GM19043 (cell line): Measurements from ENCODE around the gene KIAA1217.
"Not testable (repeated sequence)": the region's sequence is repeated elsewhere in the genome, so short reads cannot be mapped to it uniquely, and the experiment has no call there.

Experiments used
- ATAC-seq: cut with Tn5 transposase; IDR thresholded peaks from one replicate; pipeline ENCODE4 v1.9.1; 2021; ENCODE audit warnings: low read depth; ENCODE audit not compliant: unreplicated experiment

KIAA1217 gene

DNA sequence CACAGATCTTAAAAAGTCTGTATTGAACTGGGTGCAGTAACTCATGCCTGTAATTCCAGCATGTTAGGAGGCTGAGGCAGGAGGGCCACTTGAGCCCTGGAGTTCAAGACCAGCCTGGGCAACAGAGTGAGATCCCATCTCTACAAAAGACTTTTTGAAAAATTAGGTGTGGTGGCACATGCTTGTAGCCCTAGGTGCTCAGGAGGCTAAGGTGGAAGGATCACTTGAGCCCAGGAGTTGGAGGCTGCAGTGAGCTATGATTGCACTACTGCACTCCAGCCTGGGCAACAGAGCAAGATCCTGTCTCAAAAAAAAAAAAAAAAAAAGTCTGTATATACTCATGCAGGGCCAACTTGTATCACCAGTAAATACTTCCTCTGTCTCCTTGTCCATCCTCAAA, 273.8 kb downstream of the KIAA1217 start:
- ATAC-seq = not testable (repeated sequence)

DNA sequence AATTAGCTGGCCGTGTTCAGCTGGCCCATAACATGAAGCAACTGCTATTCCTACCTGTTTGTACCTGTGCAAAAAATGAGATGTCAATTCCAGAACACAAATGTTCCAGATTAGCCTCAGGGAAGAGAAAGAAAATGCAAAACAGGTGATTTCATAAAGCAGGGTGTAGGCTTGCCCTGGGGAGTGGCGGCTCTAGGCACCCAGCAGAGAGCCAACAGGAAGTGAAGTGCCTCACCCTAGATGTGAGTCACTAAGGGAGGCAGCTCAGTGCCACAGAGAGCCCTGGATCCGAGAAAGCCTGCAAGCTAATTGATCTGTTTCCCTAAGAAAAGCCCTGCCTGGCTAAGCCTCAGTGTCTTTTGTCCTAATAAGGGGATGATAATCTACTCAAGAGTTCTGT, 274.8 kb downstream of the KIAA1217 start:
- no peak for ATAC-seq

GRCh38 chr10:24484771-24485170, 275.8 kb downstream of the KIAA1217 start:
- ATAC-seq = no peak

DNA sequence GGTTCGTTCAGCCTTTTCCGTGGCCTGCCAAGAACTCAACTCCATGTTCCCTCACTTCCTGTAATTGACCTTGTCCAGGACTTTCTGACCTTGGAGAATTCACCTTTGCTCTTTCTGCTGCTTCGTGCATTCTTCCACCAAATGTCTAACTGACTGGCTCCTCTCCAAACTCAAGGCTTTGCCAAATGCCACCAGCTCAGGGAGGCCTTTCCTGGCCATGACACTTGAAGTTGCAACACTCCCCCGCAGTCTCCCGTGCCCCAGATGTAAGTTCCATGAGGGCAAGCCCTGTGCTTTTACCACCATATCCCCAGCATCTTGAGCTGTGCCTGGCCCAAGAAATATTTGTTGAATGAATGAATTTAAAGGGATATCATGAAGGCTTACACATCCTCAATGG, 276.4 kb downstream of the KIAA1217 start:
- no peak for ATAC-seq

- no peak for ATAC-seq
Measured at GRCh38 chr10:24488631-24489030, 279.7 kb downstream of the KIAA1217 start.

- ATAC-seq = no peak
Measured at GRCh38 chr10:24493165-24493564, 284.2 kb downstream of the KIAA1217 start.

- no peak for ATAC-seq
Measured at GRCh38 chr10:24494236-24494635, 285.3 kb downstream of the KIAA1217 start.

GRCh38 chr10:24494777-24495176, 285.8 kb downstream of the KIAA1217 start:
- ATAC-seq = no peak

GRCh38 chr10:24495666-24496460, 286.9 kb downstream of the KIAA1217 start:
- ATAC-seq = no peak

GRCh38 chr10:24496906-24497305, 288.0 kb downstream of the KIAA1217 start:
- no peak for ATAC-seq

GRCh38 chr10:24501056-24501711, 292.2 kb downstream of the KIAA1217 start:
- ATAC-seq = no peak

GRCh38 chr10:24502006-24502405, 293.1 kb downstream of the KIAA1217 start:
- no peak for ATAC-seq

GRCh38 chr10:24502801-24503460, 294.0 kb downstream of the KIAA1217 start:
- no peak for ATAC-seq

- no peak for ATAC-seq
Measured at GRCh38 chr10:24503461-24504320, 294.8 kb downstream of the KIAA1217 start.

GRCh38 chr10:24505759-24506158, 296.8 kb downstream of the KIAA1217 start:
- no peak for ATAC-seq

- no peak for ATAC-seq
Measured at GRCh38 chr10:24513155-24513554, 304.2 kb downstream of the KIAA1217 start.

DNA sequence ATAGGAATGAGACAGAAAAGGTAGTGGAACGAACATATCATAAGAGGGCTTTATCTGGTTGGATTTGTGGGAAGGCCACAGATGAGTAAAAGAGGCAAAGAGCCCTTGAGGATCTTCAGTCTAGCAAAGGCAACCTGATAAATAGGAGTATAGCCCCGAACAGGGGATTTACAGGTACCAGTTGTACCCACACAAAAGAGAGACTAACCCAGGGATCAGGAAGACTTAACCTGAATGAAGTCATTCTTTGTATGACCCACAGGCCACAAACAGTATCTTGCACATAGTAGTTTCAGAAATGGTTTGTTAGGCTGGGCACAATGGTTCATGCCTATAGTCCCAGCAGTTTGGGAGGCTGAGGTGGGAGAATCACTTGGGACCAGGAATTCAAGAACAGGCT, 306.5 kb downstream of the KIAA1217 start:
- no peak for ATAC-seq

GRCh38 chr10:24518411-24518810, 309.5 kb downstream of the KIAA1217 start:
- ATAC-seq = no peak

GRCh38 chr10:24518981-24519597, 310.2 kb downstream of the KIAA1217 start:
- ATAC-seq = no peak

GRCh38 chr10:24519950-24520349, 311.0 kb downstream of the KIAA1217 start:
- no peak for ATAC-seq
